Trophoblast cell (in vitro differentiated cells and primary cell): ENCODE results near the gene ATP5F1B.

Experiments
- DNase-seq, 2 donors: peaks; one replicate each; pipeline ENCODE4 v3.0.0-alpha.2; 2016
- H2AFZ ChIP-seq: 2 replicates; pipeline ENCODE4 v1.6.1; 2013; ENCODE audit warnings: low read length, moderate library complexity, mild to moderate bottlenecking; ENCODE audit not compliant: insufficient read depth, poor library complexity
- H2AK5ac ChIP-seq: 2 replicates; pipeline ENCODE4 v1.6.1; 2013; ENCODE audit warnings: mild to moderate bottlenecking, low read length
- H2BK120ac ChIP-seq: 2 replicates; pipeline ENCODE4 v1.6.1; 2013; ENCODE audit warnings: low read length, mild to moderate bottlenecking, moderate library complexity; ENCODE audit not compliant: insufficient read depth, poor library complexity
- H2BK12ac ChIP-seq: 2 replicates; pipeline ENCODE4 v1.6.1; 2013; ENCODE audit warnings: mild to moderate bottlenecking, low read length, moderate library complexity
- H2BK5ac ChIP-seq: 2 replicates; pipeline ENCODE4 v1.6.1; 2013; ENCODE audit warnings: low read length, low read depth, moderate library complexity, mild to moderate bottlenecking; ENCODE audit not compliant: poor library complexity
- H3K14ac ChIP-seq: 2 replicates; pipeline ENCODE4 v1.6.1; 2013; ENCODE audit warnings: mild to moderate bottlenecking, low read length
- H3K18ac ChIP-seq: 2 replicates; pipeline ENCODE4 v1.6.1; 2013; ENCODE audit warnings: mild to moderate bottlenecking, low read length
- H3K23ac ChIP-seq: 2 replicates; pipeline ENCODE4 v1.6.1; 2013; ENCODE audit warnings: low read length
- H3K27ac ChIP-seq: 2 replicates; pipeline ENCODE4 v1.5.1; 2013; ENCODE audit warnings: low read depth, mild to moderate bottlenecking, inconsistent platforms, low read length, moderate library complexity
- H3K27me3 ChIP-seq: 2 replicates; pipeline ENCODE4 v1.6.1; 2013; ENCODE audit warnings: inconsistent platforms, mild to moderate bottlenecking, low read length, moderate library complexity; ENCODE audit not compliant: insufficient read depth
- H3K36me3 ChIP-seq, 2 experiments: 1 replicate in 1 of 2; 2 replicates in 1 of 2; pipeline ENCODE4 v1.6.1; 2013; ENCODE audit warnings: low read length in 2 of 2, mild to moderate bottlenecking in 2 of 2, moderate library complexity in 1 of 2; ENCODE audit not compliant: insufficient read depth in 2 of 2, control insufficient read depth in 1 of 2
- H3K4ac ChIP-seq: 2 replicates; pipeline ENCODE4 v1.6.1; 2013; ENCODE audit warnings: low read depth, mild to moderate bottlenecking, low read length, moderate library complexity
- H3K4me1 ChIP-seq, 2 experiments: 1 replicate in 1 of 2; 2 replicates in 1 of 2; pipeline ENCODE4 v1.6.1; 2013; ENCODE audit warnings: low read length in 2 of 2, mild to moderate bottlenecking in 2 of 2, moderate library complexity in 1 of 2; ENCODE audit not compliant: insufficient read depth in 2 of 2, control insufficient read depth in 1 of 2
- H3K4me2 ChIP-seq: 2 replicates; pipeline ENCODE4 v1.6.1; 2013; ENCODE audit warnings: inconsistent platforms, mild to moderate bottlenecking, low read length, moderate library complexity
- H3K4me3 ChIP-seq: 2 replicates; pipeline ENCODE4 v1.5.1; 2013; ENCODE audit warnings: mild to moderate bottlenecking, low read depth, low read length, inconsistent platforms
- H3K79me1 ChIP-seq: one replicate; pipeline ENCODE4 v1.6.1; 2013; ENCODE audit warnings: low read length
- H3K79me2 ChIP-seq: 2 replicates; pipeline ENCODE4 v1.6.1; 2013; ENCODE audit warnings: low read length, mild to moderate bottlenecking; ENCODE audit not compliant: control insufficient read depth, insufficient read depth, poor library complexity
- H3K9ac ChIP-seq: 2 replicates; pipeline ENCODE4 v1.6.1; 2013; ENCODE audit warnings: mild to moderate bottlenecking, low read length
- H3K9me3 ChIP-seq: 2 replicates; pipeline ENCODE4 v1.6.1; 2013; ENCODE audit warnings: low read depth, mild to moderate bottlenecking, control low read depth, inconsistent platforms, low read length; ENCODE audit not compliant: insufficient read depth
- H4K12ac ChIP-seq: 2 replicates; pipeline ENCODE4 v1.6.1; 2013; ENCODE audit warnings: low read depth, mild to moderate bottlenecking, low read length, moderate library complexity
- H4K8ac ChIP-seq: 2 replicates; pipeline ENCODE4 v1.6.1; 2013; ENCODE audit warnings: low read depth, mild to moderate bottlenecking, low read length, moderate library complexity
- H4K91ac ChIP-seq: one replicate; pipeline ENCODE4 v1.6.1; 2013; ENCODE audit warnings: low read depth, mild to moderate bottlenecking, low read length, moderate library complexity
- WGBS: extraction: QIAGEN DNeasy Blood & Tissue Kit; methylation state at CpG from one replicate; pipeline ENCODE4 v1.1.7; 2013; ENCODE audit warnings: missing lambda C conversion rate; ENCODE audit not compliant: insufficient read length, insufficient coverage; ENCODE audit errors: extremely low coverage; 5-methylcytosine and 5-hydroxymethylcytosine counted together

The ATP5F1B gene

DNA sequence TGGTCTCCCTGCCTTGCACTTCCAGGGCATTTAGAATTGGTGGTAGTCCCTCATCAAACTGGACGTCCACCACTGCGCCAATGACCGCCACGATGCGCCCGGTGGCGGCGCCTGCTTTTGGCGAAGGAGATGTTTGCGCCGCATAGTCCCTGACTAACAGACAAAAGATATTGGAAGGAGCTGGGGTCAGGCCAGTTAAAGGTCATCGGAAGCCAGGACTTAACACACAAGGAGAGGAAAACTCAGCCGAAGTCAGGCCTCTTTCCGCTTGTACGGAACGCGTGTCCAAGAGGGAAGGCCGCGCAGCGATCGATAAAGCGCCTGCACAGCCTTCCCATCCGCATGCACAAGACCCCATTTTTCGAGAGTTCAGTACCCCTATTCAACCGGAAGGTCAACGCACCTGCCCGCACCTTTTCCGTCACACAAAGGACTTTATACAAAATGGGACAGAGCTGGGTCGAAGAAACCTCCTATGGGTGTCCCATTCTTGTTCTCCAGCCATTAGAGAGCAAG lies 525 bp downstream of the ATP5F1B start:
- H2BK120ac ChIP-seq, result peak overlapping the region; percentile 70
- H3K23ac ChIP-seq, result no peak overlapping the region
- peak overlapping the region; percentile 50 for H2AFZ ChIP-seq
- H3K14ac ChIP-seq, result peak overlapping the region; percentile 92
- H3K4ac ChIP-seq, result peak overlapping the region; percentile 99
- peaks cover 14% of the 10 kb centered on the region for H3K79me2 ChIP-seq
- H3K79me1 ChIP-seq, result peaks cover 8% of the 10 kb centered on the region
- peak overlapping the region; percentile 89 for H4K8ac ChIP-seq
- no CpG with 5 or more reads among the region's 29 CpGs for WGBS
- no peak overlapping the region for H2BK12ac ChIP-seq
- H3K4me3 ChIP-seq, result peak overlapping the region; percentile 95
- H4K12ac ChIP-seq, result peak overlapping the region; percentile 95
- peak overlapping the region; percentile 77 for H3K18ac ChIP-seq
- peak overlapping the region; percentile 98 for H3K4me2 ChIP-seq
- DNase-seq, result peak in 1 of 2 donors; percentile 21
- H3K9me3 ChIP-seq, result peaks cover 1% of the 10 kb centered on the region
- H3K27me3 ChIP-seq, result no peaks in the 10 kb centered on the region
- peak overlapping the region; percentile 67 for H2AK5ac ChIP-seq
- peaks cover 2 to 5% of the 10 kb centered on the region in 2 experiments for H3K4me1 ChIP-seq
- H2BK5ac ChIP-seq, result peak overlapping the region; percentile 37
- H4K91ac ChIP-seq, result peak overlapping the region; percentile 89
- H3K27ac ChIP-seq, result peak overlapping the region; percentile 29
- peak overlapping the region; percentile 92 for H3K9ac ChIP-seq
- peaks cover 22 to 31% of the 10 kb centered on the region in 2 experiments for H3K36me3 ChIP-seq

DNA sequence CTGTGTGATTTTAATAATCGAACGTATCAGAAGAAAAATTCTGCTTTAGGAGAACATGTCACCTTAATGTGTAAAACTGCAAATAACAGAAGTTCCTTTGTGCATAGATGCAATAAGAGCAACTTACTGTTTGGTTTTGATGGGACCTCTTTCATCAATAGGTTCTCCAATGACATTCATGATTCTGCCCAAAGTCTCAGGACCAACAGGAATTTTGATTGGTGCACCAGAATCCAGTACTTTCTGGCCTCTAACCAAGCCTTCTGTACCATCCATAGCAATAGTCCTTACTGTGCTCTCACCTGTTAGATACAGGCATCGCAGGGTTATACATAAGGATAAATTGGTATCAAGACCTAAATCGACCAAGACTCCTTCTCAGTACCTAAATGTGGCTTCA lies 1.1 kb downstream of the ATP5F1B start:
- Histone ChIP-seq H3K14ac (no peak overlapping the region), H3K27me3 (no peaks in the 10 kb centered on the region), H3K9ac (peak overlapping the region; percentile 92), H3K79me2 (peaks cover 14% of the 10 kb centered on the region), H3K23ac (no peak overlapping the region), H2AK5ac (no peak overlapping the region), H4K91ac (no peak overlapping the region), H2BK12ac (no peak overlapping the region), H3K18ac (no peak overlapping the region), H3K27ac (no peak overlapping the region), H3K4me2 (peak overlapping the region; percentile 98), H3K9me3 (peaks cover 1% of the 10 kb centered on the region), H2AFZ (no peak overlapping the region), H2BK5ac (no peak overlapping the region), H3K4me3 (peak overlapping the region; percentile 95), H4K12ac (no peak overlapping the region), H3K36me3 (peaks cover 28 to 36% of the 10 kb centered on the region in 2 experiments), H3K4ac (peak overlapping the region; percentile 99), H3K79me1 (peaks cover 8% of the 10 kb centered on the region), H4K8ac (no peak overlapping the region), H2BK120ac (no peak overlapping the region), H3K4me1 (peaks cover 2 to 5% of the 10 kb centered on the region in 2 experiments)
- no CpG with 5 or more reads among the region's 4 CpGs for WGBS
- DNase-seq, result no peak

DNA sequence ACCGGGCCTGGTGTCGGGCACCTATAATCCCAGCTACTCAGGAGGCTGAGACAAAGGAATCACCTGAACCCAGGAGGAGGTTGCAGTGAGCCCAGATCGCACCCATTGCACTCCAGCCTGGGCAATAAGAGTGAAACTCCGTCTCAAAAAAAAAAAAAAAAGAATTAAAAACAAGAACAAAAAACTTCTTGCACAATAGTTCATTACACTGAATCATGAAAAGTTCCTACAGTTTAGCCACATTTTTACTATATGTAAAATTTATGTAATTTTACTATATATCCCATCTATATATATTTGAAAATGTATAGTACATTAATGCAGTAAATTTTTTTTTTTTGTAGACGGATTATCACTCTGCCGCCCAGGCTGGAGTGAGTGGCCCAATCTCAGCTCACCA lies 4.6 kb downstream of the ATP5F1B start:
- H3K4me2 ChIP-seq, result no peak overlapping the region
- no peak overlapping the region for H2BK5ac ChIP-seq
- no peak overlapping the region for H4K91ac ChIP-seq
- no peaks in the 10 kb centered on the region for H3K27me3 ChIP-seq
- H3K79me1 ChIP-seq, result peaks cover 11% of the 10 kb centered on the region
- H3K9ac ChIP-seq, result no peak overlapping the region
- peaks cover 0 to 5% of the 10 kb centered on the region in 2 experiments for H3K4me1 ChIP-seq
- H3K36me3 ChIP-seq, result peaks cover 40 to 55% of the 10 kb centered on the region in 2 experiments
- no peak overlapping the region for H3K14ac ChIP-seq
- H4K12ac ChIP-seq, result no peak overlapping the region
- WGBS, result no CpG with 5 or more reads among the region's 6 CpGs
- no peak overlapping the region for H3K4ac ChIP-seq
- no peak for DNase-seq
- H3K18ac ChIP-seq, result no peak overlapping the region
- H3K9me3 ChIP-seq, result peaks cover 1% of the 10 kb centered on the region
- H2AK5ac ChIP-seq, result no peak overlapping the region
- H3K4me3 ChIP-seq, result no peak overlapping the region
- peaks cover 16% of the 10 kb centered on the region for H3K79me2 ChIP-seq
- no peak overlapping the region for H2BK120ac ChIP-seq
- no peak overlapping the region for H3K27ac ChIP-seq
- H2AFZ ChIP-seq, result no peak overlapping the region
- H4K8ac ChIP-seq, result no peak overlapping the region
- no peak overlapping the region for H3K23ac ChIP-seq
- H2BK12ac ChIP-seq, result no peak overlapping the region

DNA sequence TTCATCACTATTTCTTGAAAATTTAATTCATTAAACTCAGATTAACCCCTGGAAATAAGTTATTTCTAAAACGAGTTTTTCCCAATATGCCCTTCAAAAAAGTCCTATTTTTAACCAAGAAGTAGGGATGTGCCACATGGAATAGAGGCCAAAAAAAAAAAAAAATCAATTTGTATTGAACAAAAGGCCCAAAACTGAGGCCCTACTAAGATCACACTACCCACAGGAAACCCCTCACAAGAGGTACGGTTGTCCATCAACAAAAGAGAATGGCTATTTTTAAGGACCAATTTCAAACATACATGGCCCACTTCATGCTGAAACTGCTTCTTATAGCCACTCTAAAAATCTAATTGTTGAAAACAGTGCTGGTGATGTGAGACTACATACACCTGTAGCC lies 8.2 kb downstream of the ATP5F1B start:
- H2AK5ac ChIP-seq, result no peak overlapping the region
- H2BK5ac ChIP-seq, result no peak overlapping the region
- no peaks in the 10 kb centered on the region for H3K27me3 ChIP-seq
- no CpG with 5 or more reads among the region's 2 CpGs for WGBS
- no peak overlapping the region for H3K4ac ChIP-seq
- H3K79me1 ChIP-seq, result peaks cover 23% of the 10 kb centered on the region
- H3K4me1 ChIP-seq, result peaks cover 5 to 13% of the 10 kb centered on the region in 2 experiments
- H3K9ac ChIP-seq, result no peak overlapping the region
- no peak overlapping the region for H2AFZ ChIP-seq
- H3K18ac ChIP-seq, result no peak overlapping the region
- H3K27ac ChIP-seq, result peak overlapping the region; percentile 5
- no peak overlapping the region for H3K4me2 ChIP-seq
- H3K9me3 ChIP-seq, result peaks cover 2% of the 10 kb centered on the region
- H4K91ac ChIP-seq, result no peak overlapping the region
- H3K36me3 ChIP-seq, result peaks cover 37 to 44% of the 10 kb centered on the region in 2 experiments
- H3K79me2 ChIP-seq, result peaks cover 13% of the 10 kb centered on the region
- H4K12ac ChIP-seq, result no peak overlapping the region
- H3K14ac ChIP-seq, result no peak overlapping the region
- H2BK12ac ChIP-seq, result no peak overlapping the region
- no peak overlapping the region for H4K8ac ChIP-seq
- no peak overlapping the region for H3K4me3 ChIP-seq
- no peak overlapping the region for H2BK120ac ChIP-seq
- no peak for DNase-seq
- H3K23ac ChIP-seq, result no peak overlapping the region
